Stimulated activated naive CD4-positive, alpha-beta T cell (primary cell): Measurements from ENCODE around the gene CDH5.
A peak's percentile ranks its signal among the peaks of the same experiment; 100 is the strongest.

Experiments
- DNase-seq, 6 experiments: peaks; one replicate each; lab custom pipeline; 2025; lab: John Stamatoyannopoulos, UW

CDH5 gene

GRCh38 chr16:66390346-66391108, 24.0 kb downstream of the CDH5 start:
- DNase-seq, result no peak

- DNase-seq, result no peak
Observed at GRCh38 chr16:66391726-66392670, 25.5 kb downstream of the CDH5 start.

GRCh38 chr16:66395806-66396555, 29.5 kb downstream of the CDH5 start:
- DNase-seq, result no peak

- DNase-seq, result no peak
Observed at GRCh38 chr16:66397736-66398433, 31.4 kb downstream of the CDH5 start.

- no peak for DNase-seq
Observed at GRCh38 chr16:66399031-66399430, 32.5 kb downstream of the CDH5 start.

GRCh38 chr16:66399930-66400329, 33.4 kb downstream of the CDH5 start:
- DNase-seq, result no peak

- no peak for DNase-seq
Observed at GRCh38 chr16:66400503-66401380, 34.3 kb downstream of the CDH5 start.

GRCh38 chr16:66401610-66402009, 35.1 kb downstream of the CDH5 start:
- no peak for DNase-seq

GRCh38 chr16:66402166-66402565, 35.7 kb downstream of the CDH5 start:
- DNase-seq, result no peak

GRCh38 chr16:66402591-66403230, 36.2 kb downstream of the CDH5 start:
- no peak for DNase-seq

GRCh38 chr16:66403531-66404145, 37.1 kb downstream of the CDH5 start:
- DNase-seq, result no peak

- no peak for DNase-seq
Observed at GRCh38 chr16:66405057-66405783, 38.7 kb downstream of the CDH5 start.

GRCh38 chr16:66406534-66407221, 40.2 kb downstream of the CDH5 start:
- DNase-seq, result peak; percentile 60 to 90 (median 81)

GRCh38 chr16:66408163-66409048, 41.9 kb downstream of the CDH5 start:
- peak in 4 of 6 experiments; percentile 9 to 72 (median 62) for DNase-seq

- DNase-seq, result no peak
Observed at GRCh38 chr16:66409156-66409555, 42.7 kb downstream of the CDH5 start.

GRCh38 chr16:66412182-66412581, 45.7 kb downstream of the CDH5 start:
- DNase-seq, result no peak

GRCh38 chr16:66414891-66415290, 48.4 kb downstream of the CDH5 start:
- no peak for DNase-seq
